NCI-H1417 treated with DMSO at 0.1 percent for 48 hours (cell line): ENCODE results near the gene LYRM2.

Source experiments
- DNase-seq: peaks from one replicate; lab custom pipeline; 2025; lab: John Stamatoyannopoulos, UW

Gene LYRM2

DNA sequence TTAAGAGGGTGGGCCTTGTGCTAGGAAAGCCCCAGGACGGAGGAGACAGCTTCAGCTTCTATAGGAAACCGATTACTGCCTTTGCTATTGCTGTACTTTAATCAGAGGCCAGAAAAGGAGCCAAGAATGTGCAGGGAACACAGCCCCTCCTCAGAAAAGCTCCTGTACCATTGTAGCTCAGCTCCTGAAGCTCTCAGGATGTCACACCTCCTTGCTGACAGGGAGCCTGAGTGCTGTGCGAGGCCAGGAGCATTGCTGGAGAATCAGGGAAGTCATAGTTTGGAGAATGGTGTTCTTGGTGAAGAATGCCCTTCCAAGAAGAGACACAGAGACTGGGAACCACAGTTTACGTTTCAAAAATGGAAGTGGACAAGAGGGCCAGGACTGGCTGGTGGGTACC is 46.8 kb downstream of the LYRM2 start:
- DNase-seq = no peak

GRCh38 chr6:89590133-89590532 is 48.4 kb downstream of the LYRM2 start:
- DNase-seq = no peak

- no peak for DNase-seq
Measured at GRCh38 chr6:89589297-89590025, 49.1 kb downstream of the LYRM2 start.

DNA sequence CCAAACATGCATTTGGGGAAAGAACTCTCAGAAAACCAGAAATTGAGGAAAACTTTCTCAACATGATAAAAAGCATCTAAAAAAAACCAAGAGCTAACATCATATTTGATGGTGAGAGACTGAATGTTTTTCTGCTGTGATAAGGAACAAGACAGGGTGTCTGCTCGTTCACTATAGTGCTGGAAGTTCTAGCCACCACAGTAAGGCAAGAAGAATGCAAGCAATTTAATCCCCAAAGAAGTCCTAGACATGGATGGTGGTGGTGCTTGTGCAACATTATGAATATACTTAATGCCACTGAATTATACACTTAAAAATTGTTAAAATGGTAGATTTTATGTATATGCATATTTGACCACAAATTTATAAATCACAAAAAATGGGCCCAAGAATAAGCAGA is 53.4 kb downstream of the LYRM2 start:
- no peak for DNase-seq

GRCh38 chr6:89584539-89584938 is 54.0 kb downstream of the LYRM2 start:
- no peak for DNase-seq

DNA sequence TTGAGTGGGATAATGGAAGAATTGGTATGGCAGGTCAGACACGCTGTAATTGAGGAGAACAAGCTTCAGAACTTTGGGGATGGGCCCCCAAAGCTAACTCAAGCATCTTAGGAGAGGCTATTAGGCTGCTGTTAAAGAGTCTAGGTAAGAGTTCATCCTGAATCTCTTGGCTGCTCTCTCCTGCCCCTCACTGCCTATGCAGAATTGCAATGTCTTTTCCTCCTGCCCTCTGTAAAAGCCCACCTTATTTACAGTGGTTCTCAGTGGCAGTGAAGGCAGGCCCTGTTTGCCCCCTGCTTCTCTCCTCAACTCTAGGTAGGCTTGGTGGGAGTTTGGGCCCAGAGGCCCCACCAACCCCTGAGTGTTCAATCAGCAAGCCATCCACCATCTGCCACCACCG is 55.0 kb downstream of the LYRM2 start:
- no peak for DNase-seq

DNA sequence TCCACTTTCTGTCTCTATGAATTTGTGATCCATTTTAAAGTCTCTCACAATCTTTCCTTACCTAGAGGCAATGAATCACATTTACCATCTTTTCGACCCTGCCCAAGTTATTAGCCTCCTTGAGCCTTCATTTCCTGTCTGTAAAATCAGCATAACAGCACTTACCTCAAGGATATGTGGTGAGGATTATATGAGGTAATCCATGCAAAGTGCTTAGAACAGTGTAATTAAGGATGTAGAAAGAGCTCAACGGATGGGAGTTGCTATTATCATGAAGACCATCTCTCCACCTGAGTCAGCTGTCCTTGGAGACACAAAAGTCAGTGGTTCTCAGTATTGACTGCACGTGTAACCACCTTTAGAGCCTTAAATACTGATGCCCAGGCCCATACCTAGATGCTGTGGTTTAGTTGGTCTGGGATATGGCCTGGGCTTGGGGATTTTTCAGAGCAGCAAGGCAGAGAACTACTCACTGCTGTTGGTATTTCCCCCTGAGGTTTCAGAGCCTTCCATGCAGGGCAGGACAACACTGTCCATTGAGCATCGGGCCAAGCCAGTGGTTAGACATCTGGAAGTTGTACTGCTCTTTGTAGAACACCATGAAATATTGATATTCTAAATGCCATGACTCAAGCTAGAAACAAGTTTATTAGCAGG is 55.8 kb downstream of the LYRM2 start:
- DNase-seq = no peak

DNA sequence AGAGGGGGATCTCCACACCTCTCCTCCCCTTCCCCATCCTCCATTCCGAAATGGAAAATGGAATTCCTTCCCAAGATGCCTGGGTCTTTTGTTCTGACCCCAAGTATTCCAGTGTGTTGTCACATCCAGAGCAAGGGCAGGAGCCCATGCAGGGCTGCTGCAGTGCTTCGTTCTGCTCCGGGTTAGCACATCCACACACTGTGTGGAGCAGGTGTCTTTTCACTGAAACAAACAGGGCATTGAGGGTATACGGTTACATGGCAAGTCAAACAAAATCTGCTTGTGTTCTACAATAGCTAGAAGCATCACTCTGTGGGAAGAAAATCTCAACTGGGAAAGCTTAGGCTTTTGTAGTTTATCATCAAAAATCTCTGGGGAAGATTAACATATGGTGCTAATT is 56.9 kb downstream of the LYRM2 start:
- DNase-seq = no peak

DNA sequence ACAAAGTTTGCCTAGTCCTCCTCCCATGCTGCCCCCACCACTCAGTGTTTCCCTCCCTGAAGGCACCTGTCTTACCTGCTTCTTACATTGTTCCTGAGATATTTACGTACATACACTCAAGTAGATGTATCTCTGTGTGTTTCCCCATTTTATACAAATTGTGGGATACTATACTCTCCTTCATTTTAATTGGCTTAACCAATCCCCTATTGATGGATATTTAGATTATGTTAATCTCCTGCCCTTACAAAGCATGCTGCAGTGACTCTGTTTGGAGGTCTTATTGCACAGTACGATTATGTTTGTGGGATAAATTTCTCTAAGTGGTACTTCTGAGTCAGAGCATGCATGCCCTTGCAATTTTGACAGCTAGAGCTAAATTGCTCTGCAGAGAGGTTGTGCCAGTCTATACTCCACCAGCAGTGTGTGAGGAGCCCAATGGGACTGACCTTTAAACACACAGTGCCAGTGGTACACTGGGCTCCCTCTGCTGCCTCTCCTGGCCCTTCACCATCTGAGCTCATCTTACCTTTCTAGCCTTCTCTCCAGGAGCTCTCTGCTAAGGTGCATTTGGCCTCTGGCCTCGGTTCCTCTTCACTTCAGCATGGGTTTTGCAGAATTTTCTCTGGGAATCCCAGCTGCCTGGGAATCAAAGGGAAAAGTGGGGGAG is 57.4 kb downstream of the LYRM2 start:
- DNase-seq = no peak

GRCh38 chr6:89575562-89575960 is 63.0 kb downstream of the LYRM2 start:
- no peak for DNase-seq

DNA sequence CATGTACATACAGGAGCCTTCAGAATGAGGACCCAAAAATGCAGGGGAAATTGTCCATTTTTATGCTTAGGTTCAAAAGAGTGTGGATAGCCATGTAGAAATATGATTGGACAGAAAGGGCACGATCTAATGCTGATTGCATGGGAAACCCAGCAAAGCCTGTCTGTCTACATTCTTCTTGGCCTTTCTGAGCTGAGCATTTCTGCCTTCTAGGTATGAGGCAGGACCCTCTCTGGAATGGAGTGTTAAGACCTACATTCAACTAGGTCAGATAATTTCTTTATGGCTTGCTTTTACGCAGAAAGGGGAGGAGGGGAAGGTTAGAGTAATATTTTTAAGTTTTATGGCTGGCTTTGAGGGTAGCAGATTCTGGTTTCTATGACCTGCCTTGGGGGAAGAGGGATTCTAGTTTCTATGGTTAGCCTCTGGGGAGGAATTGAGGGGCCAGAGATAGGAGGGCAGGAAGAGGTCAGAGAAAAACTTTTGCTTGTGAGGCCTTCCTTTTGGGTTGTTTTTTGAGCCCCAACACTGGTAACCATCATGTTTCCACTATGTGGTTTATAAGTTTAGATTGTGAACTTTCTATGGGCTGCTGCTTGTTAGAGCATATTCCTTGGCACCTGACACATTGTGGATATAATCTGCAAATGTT is 63.5 kb downstream of the LYRM2 start:
- DNase-seq = no peak

DNA sequence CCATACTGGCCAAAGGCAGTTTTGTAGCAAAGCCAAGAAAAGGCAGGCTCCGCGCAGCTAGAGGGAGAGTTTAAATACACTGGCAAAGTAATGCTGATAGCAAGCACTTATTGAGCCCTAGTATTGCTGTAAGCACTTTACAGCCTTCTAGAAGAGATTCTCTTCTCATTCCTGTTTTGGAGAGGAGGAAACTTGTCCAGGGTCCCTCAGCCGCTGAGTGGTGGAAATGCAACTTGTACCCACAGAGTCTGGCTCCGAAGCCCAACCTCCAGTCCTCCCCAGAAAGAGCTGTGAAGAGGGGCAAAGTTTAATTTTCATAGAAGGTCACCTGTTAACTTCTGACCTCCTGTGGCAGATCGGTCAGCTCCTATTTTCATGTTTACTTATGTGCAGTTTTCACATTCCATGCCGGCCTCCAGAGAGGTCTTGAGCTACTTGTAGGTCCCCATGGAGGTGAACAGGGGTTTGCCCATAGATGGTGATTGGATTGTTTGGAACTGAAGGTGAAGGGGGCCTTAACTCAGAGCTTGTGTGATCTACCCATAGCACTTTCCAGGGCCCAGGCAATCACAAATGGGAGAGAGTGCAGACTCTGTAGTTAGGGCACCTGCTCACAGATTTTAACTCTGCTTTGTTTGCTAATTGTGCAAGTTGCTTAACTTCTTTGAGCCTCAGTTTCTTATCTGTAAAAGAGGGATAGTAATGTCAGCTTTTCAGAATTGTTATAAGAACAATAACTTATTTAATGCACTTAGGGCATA is 70.7 kb downstream of the LYRM2 start:
- no peak for DNase-seq

DNA sequence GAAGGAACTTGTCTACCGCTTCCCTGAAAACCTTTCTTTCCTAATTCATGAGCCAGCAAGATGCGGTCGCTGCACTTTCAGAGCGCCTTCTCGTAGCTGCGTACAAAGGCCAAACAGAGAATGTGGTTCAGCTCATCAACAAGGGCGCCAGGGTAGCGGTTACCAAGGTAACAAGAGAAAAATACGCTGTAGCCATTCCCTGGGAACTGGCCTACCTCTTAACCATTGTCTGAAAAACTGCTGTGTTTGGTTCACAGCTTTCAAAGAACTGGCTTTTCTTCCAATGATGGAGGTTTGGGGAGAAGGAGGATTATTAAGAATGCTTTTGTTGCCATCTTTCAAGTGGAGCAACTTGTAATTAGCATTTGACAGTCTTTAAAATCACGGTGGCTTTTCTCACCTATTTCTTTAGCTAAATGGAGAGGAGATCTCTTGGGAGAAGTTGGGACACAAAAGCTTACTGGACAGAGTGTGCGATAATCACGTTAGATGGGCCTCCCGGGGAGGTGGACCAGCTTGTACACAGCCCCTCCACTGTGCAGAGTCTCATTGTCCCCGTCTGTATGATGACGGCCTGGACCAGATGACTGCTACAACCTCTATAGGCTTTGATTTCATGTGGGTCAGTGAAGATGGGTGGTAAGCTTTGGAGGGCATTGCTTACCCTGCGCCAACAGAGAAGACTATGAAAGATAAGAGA is 71.5 kb downstream of the LYRM2 start:
- no peak for DNase-seq

DNA sequence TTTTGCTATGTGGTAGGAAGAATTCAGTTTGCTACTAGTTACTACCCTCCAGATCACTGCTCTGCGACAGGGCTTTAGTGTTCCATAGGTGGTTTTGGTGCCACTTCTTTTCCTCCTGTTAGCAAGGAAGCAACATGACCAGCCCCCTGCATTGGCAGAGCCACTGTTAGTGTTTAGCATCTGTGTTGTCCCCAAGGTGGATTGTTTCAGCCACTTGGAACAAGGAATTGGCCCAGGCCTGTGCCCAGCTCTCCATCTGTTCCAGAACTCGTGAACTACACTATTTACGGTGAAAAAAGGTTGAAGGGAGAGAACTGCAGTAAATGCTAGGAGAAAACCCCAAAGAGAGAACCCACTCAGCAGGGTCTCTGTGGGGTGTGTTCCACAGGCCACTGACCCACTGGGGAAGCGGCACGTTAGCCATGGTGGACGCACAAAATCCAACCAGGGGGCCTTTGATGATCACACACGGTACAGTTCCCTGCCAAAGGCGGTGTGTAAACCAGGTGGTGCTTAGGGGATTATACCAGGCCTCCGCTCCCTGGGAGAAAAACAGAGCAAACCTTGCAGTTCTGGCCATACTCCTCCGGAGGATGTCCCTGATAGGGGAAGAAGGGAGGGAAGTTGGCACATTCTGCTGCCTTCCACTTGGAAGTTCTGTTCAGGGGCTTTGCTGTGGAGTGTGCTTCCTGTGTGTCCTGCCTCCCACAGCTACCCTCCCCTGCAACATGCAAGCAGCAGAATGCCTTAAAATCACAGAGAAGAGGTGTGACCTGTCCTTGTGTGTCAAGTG is 72.3 kb downstream of the LYRM2 start:
- DNase-seq = no peak

- DNase-seq = no peak
Measured at GRCh38 chr6:89564752-89565427, 73.7 kb downstream of the LYRM2 start.

- DNase-seq = no peak
Measured at GRCh38 chr6:89563866-89564265, 74.7 kb downstream of the LYRM2 start.

DNA sequence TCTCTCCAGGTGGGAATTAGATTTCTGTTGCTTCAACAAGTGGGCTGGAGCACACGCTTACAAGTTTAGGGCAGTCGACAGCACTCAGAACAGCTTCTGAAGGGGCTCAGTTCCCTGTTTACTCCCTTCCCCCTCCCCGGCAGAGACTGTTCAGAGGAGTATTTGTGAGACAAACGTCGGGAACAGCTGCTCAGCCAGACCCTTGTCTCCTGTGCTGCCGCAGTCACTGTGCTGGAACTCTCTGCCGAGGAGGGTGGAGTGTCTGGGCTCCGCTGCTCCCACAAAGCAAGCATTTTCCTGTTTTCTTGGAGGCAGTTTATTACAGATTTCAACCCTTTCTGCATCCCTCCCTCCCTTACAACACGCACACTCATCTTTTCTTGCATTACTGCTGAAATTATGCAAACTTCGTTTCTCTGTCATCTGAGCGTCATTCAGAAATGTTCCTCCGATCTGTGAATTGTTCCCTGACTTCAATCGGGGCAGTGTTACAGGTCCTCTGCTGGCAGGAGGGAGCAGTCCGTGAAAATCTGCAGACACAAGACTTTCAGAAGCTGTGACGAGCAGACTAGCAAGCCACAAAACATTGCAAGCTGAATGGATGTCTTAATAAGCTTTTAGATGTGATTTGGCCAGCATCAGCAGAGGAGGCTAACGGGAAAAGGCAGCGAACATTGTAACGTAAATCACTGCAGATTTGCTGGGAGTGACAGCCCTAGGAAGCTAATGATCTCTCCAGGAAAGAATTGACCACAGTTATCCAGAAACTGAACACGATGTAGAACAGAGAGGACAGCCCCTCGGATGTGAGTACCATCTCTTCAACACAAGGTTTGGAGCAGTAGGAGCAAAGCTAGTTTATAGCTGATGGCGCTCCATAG is 76.2 kb downstream of the LYRM2 start:
- DNase-seq = no peak

GRCh38 chr6:89559487-89559886 is 79.1 kb downstream of the LYRM2 start:
- no peak for DNase-seq

DNA sequence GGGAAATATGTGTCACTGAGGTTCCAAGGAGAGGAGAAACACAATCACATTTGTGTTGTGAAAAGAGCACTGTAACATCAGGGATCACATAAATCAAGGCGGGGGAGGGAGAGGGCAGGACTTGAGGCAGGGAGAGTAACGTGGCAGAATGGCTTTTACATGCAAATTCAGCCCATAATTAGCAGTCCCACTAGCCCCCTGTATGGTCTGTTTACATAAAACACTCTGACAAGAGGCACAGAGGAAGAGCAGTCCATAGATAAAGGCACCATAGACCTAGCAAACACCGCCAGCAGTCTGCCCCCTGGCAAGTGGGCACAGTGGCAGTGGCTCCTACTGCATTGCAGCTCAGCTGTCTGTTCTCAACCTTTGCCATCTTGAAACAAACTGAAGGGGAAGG is 82.7 kb downstream of the LYRM2 start:
- no peak for DNase-seq
